Ishikawa (cell line): ENCODE data around the gene ARPC2.

Experiments
- CEBPB ChIP-seq: IDR thresholded peaks from 2 replicates; pipeline ENCODE4 v1.6.1; 2012
- CREB1 ChIP-seq: IDR thresholded peaks from 2 replicates; pipeline ENCODE4 v1.6.1; 2012; ENCODE audit warnings: low read depth
- EGR1 ChIP-seq: IDR thresholded peaks from 2 replicates; pipeline ENCODE4 v1.6.1; 2012
- EP300 ChIP-seq: IDR thresholded peaks from 2 replicates; pipeline ENCODE4 v1.6.1; 2012; ENCODE audit warnings: borderline replicate concordance
- FOXM1 ChIP-seq: IDR thresholded peaks from 2 replicates; pipeline ENCODE4 v1.6.1; 2012; ENCODE audit warnings: low read depth, borderline replicate concordance
- NFIC ChIP-seq: IDR thresholded peaks from 2 replicates; pipeline ENCODE4 v1.6.1; 2012
- RAD21 ChIP-seq: IDR thresholded peaks from 2 replicates; pipeline ENCODE4 v1.6.1; 2012; ENCODE audit warnings: low read depth
- TAF1 ChIP-seq: IDR thresholded peaks from 2 replicates; pipeline ENCODE4 v1.6.1; 2012; ENCODE audit warnings: low read depth, mild to moderate bottlenecking
- TCF12 ChIP-seq: IDR thresholded peaks from 2 replicates; pipeline ENCODE4 v1.6.1; 2012; ENCODE audit warnings: low read depth
- TEAD4 ChIP-seq: IDR thresholded peaks from 2 replicates; pipeline ENCODE4 v1.6.1; 2012
- YY1 ChIP-seq: IDR thresholded peaks from 2 replicates; pipeline ENCODE4 v1.6.1; 2012; ENCODE audit warnings: low read depth
- ZBTB7A ChIP-seq: IDR thresholded peaks from 2 replicates; pipeline ENCODE4 v1.6.1; 2012; ENCODE audit warnings: low read depth
- TF ChIP-seq, protein P1 (sequence below): IDR thresholded peaks from 2 replicates; pipeline ENCODE4 v1.6.1; 2012
- TF ChIP-seq, protein P2 (sequence below): IDR thresholded peaks from 2 replicates; pipeline ENCODE4 v1.6.1; 2012
- TF ChIP-seq, protein P3 (sequence below): IDR thresholded peaks from 2 replicates; pipeline ENCODE4 v1.6.1; 2012; ENCODE audit warnings: low read depth, mild to moderate bottlenecking

Gene ARPC2

GRCh38 chr2:218260166-218260565 lies 43.2 kb downstream of the ARPC2 start:
- no peak for TF ChIP-seq ZBTB7A
- no peak for TF ChIP-seq EGR1
- no peak for TF ChIP-seq FOXM1
- no peak for TF ChIP-seq TAF1
- no peak for TF ChIP-seq CEBPB

- 0 out of 2 replicates have a peak, but pooled peaks have one; percentile 62 for TF ChIP-seq ZBTB7A
- TF ChIP-seq, protein P1, sequence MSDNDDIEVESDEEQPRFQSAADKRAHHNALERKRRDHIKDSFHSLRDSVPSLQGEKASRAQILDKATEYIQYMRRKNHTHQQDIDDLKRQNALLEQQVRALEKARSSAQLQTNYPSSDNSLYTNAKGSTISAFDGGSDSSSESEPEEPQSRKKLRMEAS, result no peak
Observed at GRCh38 chr2:218260742-218261422, 43.9 kb downstream of the ARPC2 start, which contains the start of gene GPBAR1. Gene GPBAR1 (plus strand): TSS chr2:218261015. CDS start chr2:218262725, 1,710 bp downstream.

GRCh38 chr2:218261423-218262236 lies 44.6 kb downstream of the ARPC2 start:
- TF ChIP-seq, protein P2, sequence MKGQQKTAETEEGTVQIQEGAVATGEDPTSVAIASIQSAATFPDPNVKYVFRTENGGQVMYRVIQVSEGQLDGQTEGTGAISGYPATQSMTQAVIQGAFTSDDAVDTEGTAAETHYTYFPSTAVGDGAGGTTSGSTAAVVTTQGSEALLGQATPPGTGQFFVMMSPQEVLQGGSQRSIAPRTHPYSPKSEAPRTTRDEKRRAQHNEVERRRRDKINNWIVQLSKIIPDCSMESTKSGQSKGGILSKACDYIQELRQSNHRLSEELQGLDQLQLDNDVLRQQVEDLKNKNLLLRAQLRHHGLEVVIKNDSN, result no peak
- TF ChIP-seq, protein P1, result no peak
- TF ChIP-seq NFIC (no peak), FOXM1 (no peak), TEAD4 (no peak), CEBPB (no peak), EP300 (no peak), TCF12 (no peak), RAD21 (no peak), TAF1 (no peak), EGR1 (no peak), ZBTB7A (no peak), YY1 (no peak)
- TF ChIP-seq, protein P3, sequence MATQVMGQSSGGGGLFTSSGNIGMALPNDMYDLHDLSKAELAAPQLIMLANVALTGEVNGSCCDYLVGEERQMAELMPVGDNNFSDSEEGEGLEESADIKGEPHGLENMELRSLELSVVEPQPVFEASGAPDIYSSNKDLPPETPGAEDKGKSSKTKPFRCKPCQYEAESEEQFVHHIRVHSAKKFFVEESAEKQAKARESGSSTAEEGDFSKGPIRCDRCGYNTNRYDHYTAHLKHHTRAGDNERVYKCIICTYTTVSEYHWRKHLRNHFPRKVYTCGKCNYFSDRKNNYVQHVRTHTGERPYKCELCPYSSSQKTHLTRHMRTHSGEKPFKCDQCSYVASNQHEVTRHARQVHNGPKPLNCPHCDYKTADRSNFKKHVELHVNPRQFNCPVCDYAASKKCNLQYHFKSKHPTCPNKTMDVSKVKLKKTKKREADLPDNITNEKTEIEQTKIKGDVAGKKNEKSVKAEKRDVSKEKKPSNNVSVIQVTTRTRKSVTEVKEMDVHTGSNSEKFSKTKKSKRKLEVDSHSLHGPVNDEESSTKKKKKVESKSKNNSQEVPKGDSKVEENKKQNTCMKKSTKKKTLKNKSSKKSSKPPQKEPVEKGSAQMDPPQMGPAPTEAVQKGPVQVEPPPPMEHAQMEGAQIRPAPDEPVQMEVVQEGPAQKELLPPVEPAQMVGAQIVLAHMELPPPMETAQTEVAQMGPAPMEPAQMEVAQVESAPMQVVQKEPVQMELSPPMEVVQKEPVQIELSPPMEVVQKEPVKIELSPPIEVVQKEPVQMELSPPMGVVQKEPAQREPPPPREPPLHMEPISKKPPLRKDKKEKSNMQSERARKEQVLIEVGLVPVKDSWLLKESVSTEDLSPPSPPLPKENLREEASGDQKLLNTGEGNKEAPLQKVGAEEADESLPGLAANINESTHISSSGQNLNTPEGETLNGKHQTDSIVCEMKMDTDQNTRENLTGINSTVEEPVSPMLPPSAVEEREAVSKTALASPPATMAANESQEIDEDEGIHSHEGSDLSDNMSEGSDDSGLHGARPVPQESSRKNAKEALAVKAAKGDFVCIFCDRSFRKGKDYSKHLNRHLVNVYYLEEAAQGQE, result no peak

- TF ChIP-seq, protein P1, result no peak
- TF ChIP-seq TEAD4, result no peak
- no peak for TF ChIP-seq TAF1
- no peak for TF ChIP-seq NFIC
- TF ChIP-seq CEBPB, result no peak
- no peak for TF ChIP-seq RAD21
- no peak for TF ChIP-seq CREB1
- TF ChIP-seq EP300, result no peak
- no peak for TF ChIP-seq ZBTB7A
- TF ChIP-seq YY1, result no peak
- TF ChIP-seq FOXM1, result no peak
Observed at GRCh38 chr2:218262237-218262600, 45.2 kb downstream of the ARPC2 start.

- no peak for TF ChIP-seq CEBPB
- no peak for TF ChIP-seq ZBTB7A
- TF ChIP-seq, protein P3, result no peak
- TF ChIP-seq FOXM1, result no peak
- TF ChIP-seq EP300, result no peak
- TF ChIP-seq, protein P1, result no peak
- TF ChIP-seq, protein P2, result no peak
- no peak for TF ChIP-seq CREB1
- TF ChIP-seq RAD21, result no peak
- no peak for TF ChIP-seq YY1
Observed at GRCh38 chr2:218262631-218263586, 45.9 kb downstream of the ARPC2 start.
